ENCODE measurements around the gene VPS16. TPM values are rescaled to one million over a fixed set of nuclear protein-coding genes. Genes with fewer than 3 reads are reported as not detected.

The VPS16 gene
- total RNA-seq, 1 donor from 2014 or later = 24.9 TPM

- H3K4me3 Mint-ChIP-seq (ENCODE audit: unreplicated experiment) = peak overlapping the region; percentile 86
- peaks cover 40% of the 10 kb centered on the region for H3K79me2 ChIP-seq (ENCODE audit: insufficient read depth, low read length)
- H3K27ac Mint-ChIP-seq (ENCODE audit: unreplicated experiment) = peak overlapping the region; percentile 75
- H3K4me3 ChIP-seq (ENCODE audit: insufficient read depth, low read depth, low read length) = peak overlapping the region; percentile 91
- peak overlapping the region; percentile 88 for H3K9ac ChIP-seq (ENCODE audit: low read length)
- H3K27ac ChIP-seq (ENCODE audit: low read depth, low read length) = no peak overlapping the region
- H3K4me1 Mint-ChIP-seq (ENCODE audit: low read depth, unreplicated experiment) = peaks cover 21% of the 10 kb centered on the region
- FAIRE-seq = no peak
- no peaks in the 10 kb centered on the region for H3K27me3 ChIP-seq (ENCODE audit: insufficient read depth, low read length)
- H3K4me1 ChIP-seq (ENCODE audit: insufficient read depth, low read length) = peaks cover 29% of the 10 kb centered on the region
- H3K36me3 Mint-ChIP-seq (ENCODE audit: low read depth, unreplicated experiment) = no peaks in the 10 kb centered on the region
- peak overlapping the region; percentile 89 for H2AFZ ChIP-seq (ENCODE audit: low read depth, low read length)
- H4K20me1 ChIP-seq (ENCODE audit: insufficient read depth, low read length) = peaks cover 31% of the 10 kb centered on the region
- H3K4me2 ChIP-seq (ENCODE audit: low read length) = peak overlapping the region; percentile 90
- peak; percentile 34 for DNase-seq (ENCODE audit: low read depth)
- H3K9me3 Mint-ChIP-seq (ENCODE audit: unreplicated experiment) = no peaks in the 10 kb centered on the region
- TF ChIP-seq EZH2 (IDR thresholded peaks at IDR 0.05; ENCODE audit: insufficient read depth, low read length) (no peak), CTCF (IDR thresholded peaks at IDR 0.05; ENCODE audit: insufficient read depth, low read depth, low read length) (no peak)
- no peaks in the 10 kb centered on the region for H3K27me3 Mint-ChIP-seq (ENCODE audit: low read depth, unreplicated experiment)
- H3K36me3 ChIP-seq (ENCODE audit: insufficient read depth, low read length) = no peaks in the 10 kb centered on the region
- H3K9me3 ChIP-seq (ENCODE audit: insufficient read depth, low read depth, low read length) = no peaks in the 10 kb centered on the region
Observed at GRCh38 chr20:2872459-2873009, 32.0 kb downstream of the VPS16 start.

DNA sequence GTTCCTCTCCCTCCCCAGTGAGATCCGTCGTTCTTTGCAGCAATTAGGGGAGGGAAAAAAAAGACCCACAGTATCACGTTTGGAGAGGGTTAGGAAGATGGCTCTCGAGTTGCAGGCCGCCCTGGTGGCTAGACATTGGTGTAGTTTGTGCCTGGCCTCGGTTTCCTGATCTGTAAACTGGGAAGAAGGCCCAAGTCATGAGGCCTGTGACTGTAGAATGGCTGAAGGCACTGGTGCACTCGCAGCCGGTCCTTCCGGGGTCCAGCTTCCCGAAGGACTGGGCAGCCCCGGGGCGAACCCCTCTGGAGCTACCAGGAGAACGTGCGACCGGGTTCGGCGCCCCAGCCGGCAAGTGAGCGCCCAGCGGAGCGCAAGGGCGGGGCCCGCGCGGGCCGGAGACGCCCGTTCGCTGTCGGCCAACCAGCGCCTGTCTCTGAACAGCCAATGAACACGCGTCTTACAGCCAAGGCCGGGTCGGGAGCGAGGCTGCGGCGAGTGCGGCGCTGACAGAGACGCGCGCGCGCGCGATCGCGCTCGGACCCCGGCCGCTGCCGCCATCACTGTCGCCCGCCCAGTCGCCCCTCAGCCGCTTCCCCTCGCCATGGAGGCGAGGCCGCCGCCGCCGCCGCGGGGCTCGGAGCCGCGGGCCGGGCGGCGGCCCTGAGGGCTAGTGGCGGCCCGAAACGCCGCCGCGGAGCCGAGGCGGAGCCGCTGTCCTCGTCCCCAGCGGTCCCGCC, 32.6 kb downstream of the VPS16 start, which contains the start of gene PTPRA:
PTPRA (plus strand) TSS at position 472 of the 737 bp plus-strand sequence. CDS start 90,797 bp downstream, outside the sequence.
- H3K4me1 ChIP-seq (ENCODE audit: insufficient read depth, low read length) = peaks cover 29% of the 10 kb centered on the region
- no peaks in the 10 kb centered on the region for H3K9me3 Mint-ChIP-seq (ENCODE audit: unreplicated experiment)
- peak within 1 kb of the TSS; percentile 91 for H3K4me3 ChIP-seq (ENCODE audit: insufficient read depth, low read depth, low read length)
- peak within 1 kb of the TSS; percentile 94 for H3K4me3 Mint-ChIP-seq (ENCODE audit: unreplicated experiment)
- H3K4me2 ChIP-seq (ENCODE audit: low read length) = peak within 1 kb of the TSS; percentile 90
- H3K27ac Mint-ChIP-seq (ENCODE audit: unreplicated experiment) = peak within 1 kb of the TSS; percentile 75
- H3K79me2 ChIP-seq (ENCODE audit: insufficient read depth, low read length) = peaks cover 43% of the 10 kb centered on the region
- no peaks in the 10 kb centered on the region for H3K27me3 Mint-ChIP-seq (ENCODE audit: low read depth, unreplicated experiment)
- no peaks in the 10 kb centered on the region for H3K36me3 ChIP-seq (ENCODE audit: insufficient read depth, low read length)
- H3K27me3 ChIP-seq (ENCODE audit: insufficient read depth, low read length) = no peaks in the 10 kb centered on the region
- H3K9ac ChIP-seq (ENCODE audit: low read length) = peak within 1 kb of the TSS; percentile 88
- H3K4me1 Mint-ChIP-seq (ENCODE audit: low read depth, unreplicated experiment) = peaks cover 21% of the 10 kb centered on the region
- FAIRE-seq = no peak
- peaks cover 32% of the 10 kb centered on the region for H4K20me1 ChIP-seq (ENCODE audit: insufficient read depth, low read length)
- no peaks in the 10 kb centered on the region for H3K9me3 ChIP-seq (ENCODE audit: insufficient read depth, low read depth, low read length)
- H2AFZ ChIP-seq (ENCODE audit: low read depth, low read length) = peak within 1 kb of the TSS; percentile 89
- TF ChIP-seq EZH2 (IDR thresholded peaks at IDR 0.05; ENCODE audit: insufficient read depth, low read length) (no peak), CTCF (IDR thresholded peaks at IDR 0.05; ENCODE audit: insufficient read depth, low read depth, low read length) (no peak)
- H3K36me3 Mint-ChIP-seq (ENCODE audit: low read depth, unreplicated experiment) = no peaks in the 10 kb centered on the region
- peak; percentile 80 for DNase-seq (ENCODE audit: low read depth)
- H3K27ac ChIP-seq (ENCODE audit: low read depth, low read length) = peak within 1 kb of the TSS; percentile 70

GRCh38 chr20:2873747-2874041, 33.1 kb downstream of the VPS16 start:
- H3K27ac ChIP-seq (ENCODE audit: low read depth, low read length) = peak overlapping the region; percentile 70
- H3K4me3 ChIP-seq (ENCODE audit: insufficient read depth, low read depth, low read length) = peak overlapping the region; percentile 91
- H3K36me3 ChIP-seq (ENCODE audit: insufficient read depth, low read length) = no peaks in the 10 kb centered on the region
- FAIRE-seq (no peak), DNase-seq (ENCODE audit: low read depth) (no peak)
- H3K27me3 ChIP-seq (ENCODE audit: insufficient read depth, low read length) = no peaks in the 10 kb centered on the region
- H3K4me1 ChIP-seq (ENCODE audit: insufficient read depth, low read length) = peaks cover 29% of the 10 kb centered on the region
- no peaks in the 10 kb centered on the region for H3K27me3 Mint-ChIP-seq (ENCODE audit: low read depth, unreplicated experiment)
- H3K9ac ChIP-seq (ENCODE audit: low read length) = peak overlapping the region; percentile 88
- H3K4me1 Mint-ChIP-seq (ENCODE audit: low read depth, unreplicated experiment) = peaks cover 21% of the 10 kb centered on the region
- H3K4me2 ChIP-seq (ENCODE audit: low read length) = peak overlapping the region; percentile 90
- no peaks in the 10 kb centered on the region for H3K9me3 ChIP-seq (ENCODE audit: insufficient read depth, low read depth, low read length)
- no peak for TF ChIP-seq EZH2 (IDR thresholded peaks at IDR 0.05; ENCODE audit: insufficient read depth, low read length)
- no peak for TF ChIP-seq CTCF (IDR thresholded peaks at IDR 0.05; ENCODE audit: insufficient read depth, low read depth, low read length)
- H3K79me2 ChIP-seq (ENCODE audit: insufficient read depth, low read length) = peaks cover 48% of the 10 kb centered on the region
- no peak overlapping the region for H3K27ac Mint-ChIP-seq (ENCODE audit: unreplicated experiment)
- H2AFZ ChIP-seq (ENCODE audit: low read depth, low read length) = peak overlapping the region; percentile 71
- peaks cover 37% of the 10 kb centered on the region for H4K20me1 ChIP-seq (ENCODE audit: insufficient read depth, low read length)
- no peaks in the 10 kb centered on the region for H3K9me3 Mint-ChIP-seq (ENCODE audit: unreplicated experiment)
- peak overlapping the region; percentile 94 for H3K4me3 Mint-ChIP-seq (ENCODE audit: unreplicated experiment)
- no peaks in the 10 kb centered on the region for H3K36me3 Mint-ChIP-seq (ENCODE audit: low read depth, unreplicated experiment)

Measured in astrocyte (in vitro differentiated cells and primary cell).